HEK293 (cell line): ENCODE measurements around the gene PEX14.

Source experiments
- CTCF ChIA-PET: fragments of 350-600 bp; formaldehyde crosslinking; extraction: SDS; loops from one replicate; lab custom pipeline; 2021; ENCODE audit warnings: antibody characterized with exemption; lab: Yijun Ruan, JAX
- POLR2A ChIA-PET: fragments of 300-600 bp; formaldehyde crosslinking; extraction: SDS; loops from one replicate; lab custom pipeline; 2020; ENCODE audit warnings: antibody characterized with exemption, inconsistent platforms; lab: Yijun Ruan, JAX
- H3K27ac ChIP-seq: fragments of 200-500 bp; sonication (Bioruptor generic); 2 replicates; pipeline ENCODE4 v1.5.1; 2014; ENCODE audit warnings: low read depth, low read length, control low read depth, inconsistent platforms; ENCODE audit errors: extremely low read depth
- H3K36me3 ChIP-seq, 2 experiments: fragments of 200-500 bp in 1 of 2; sonication (Bioruptor generic) in 1 of 2; 1 replicate in 1 of 2; 2 replicates in 1 of 2; pipeline ENCODE4 v1.5.1; 2014 to 2017; ENCODE audit warnings: inconsistent platforms in 2 of 2, low read length in 2 of 2; ENCODE audit not compliant: control insufficient read depth in 2 of 2, insufficient read depth in 1 of 2
- H3K4me1 ChIP-seq: fragments of 200-500 bp; sonication (Bioruptor generic); 2 replicates; pipeline ENCODE4 v1.5.1; 2014; ENCODE audit warnings: mild to moderate bottlenecking, low read length, inconsistent platforms; ENCODE audit not compliant: control insufficient read depth, insufficient read depth
- H3K4me3 ChIP-seq: 2 replicates; pipeline ENCODE4 v1.5.1; 2011; ENCODE audit warnings: low read depth, mild to moderate bottlenecking, control low read depth, low read length, moderate library complexity
- H3K9me3 ChIP-seq: fragments of 200-500 bp; sonication (Bioruptor generic); 2 replicates; pipeline ENCODE4 v1.5.1; 2014; ENCODE audit warnings: low read depth, low read length, inconsistent platforms; ENCODE audit not compliant: control insufficient read depth, insufficient read depth
- BCL6B ChIP-seq: fragments of 450-650 bp; formaldehyde crosslinking; IDR thresholded peaks from 2 replicates; pipeline ENCODE4 v1.5.1; 2017; ENCODE audit warnings: missing biosample characterization, missing genetic modification characterization
- IKZF3 ChIP-seq: fragments of 450-650 bp; IDR thresholded peaks from 2 replicates; pipeline ENCODE4 v1.5.0; 2018; ENCODE audit warnings: missing biosample characterization, mild to moderate bottlenecking, missing genetic modification characterization, moderate library complexity
- OVOL3 ChIP-seq: fragments of 450-650 bp; formaldehyde crosslinking; IDR thresholded peaks from 2 replicates; pipeline ENCODE4 v1.5.1; 2016; ENCODE audit warnings: missing biosample characterization, missing genetic modification characterization
- PRDM1 ChIP-seq: fragments of 450-650 bp; formaldehyde crosslinking; IDR thresholded peaks from 2 replicates; pipeline ENCODE4; 2016; ENCODE audit warnings: missing biosample characterization, missing genetic modification characterization
- PRDM10 ChIP-seq: fragments of 450-650 bp; formaldehyde crosslinking; IDR thresholded peaks from 2 replicates; pipeline ENCODE4 v1.5.1; 2016; ENCODE audit warnings: missing biosample characterization, missing genetic modification characterization
- REPIN1 ChIP-seq: fragments of 450-650 bp; formaldehyde crosslinking; IDR thresholded peaks from 2 replicates; pipeline ENCODE4 v1.5.1; 2017; ENCODE audit warnings: missing biosample characterization, missing genetic modification characterization, low read depth
- ZBTB26 ChIP-seq: fragments of 450-650 bp; formaldehyde crosslinking; optimal IDR thresholded peaks from 2 replicates; pipeline ENCODE3; 2016; ENCODE audit warnings: missing biosample characterization, mild to moderate bottlenecking, missing genetic modification characterization
- ZBTB7A ChIP-seq: fragments of 450-650 bp; formaldehyde crosslinking; IDR thresholded peaks from 2 replicates; pipeline ENCODE4 v1.5.1; 2016; ENCODE audit warnings: low read depth, missing biosample characterization, missing genetic modification characterization
- ZIC2 ChIP-seq: fragments of 450-650 bp; formaldehyde crosslinking; IDR thresholded peaks from 2 replicates; pipeline ENCODE4 v1.5.1; 2016; ENCODE audit warnings: missing biosample characterization, missing genetic modification characterization
- ZNF211 ChIP-seq: fragments of 450-650 bp; formaldehyde crosslinking; IDR thresholded peaks from 2 replicates; pipeline ENCODE4 v1.5.1; 2016; ENCODE audit warnings: low read depth, missing biosample characterization, missing genetic modification characterization
- ZNF266 ChIP-seq: fragments of 450-650 bp; formaldehyde crosslinking; IDR thresholded peaks from 2 replicates; pipeline ENCODE4 v1.5.1; 2016; ENCODE audit warnings: missing biosample characterization, missing genetic modification characterization, low read depth
- ZNF311 ChIP-seq: fragments of 450-650 bp; formaldehyde crosslinking; IDR thresholded peaks from 2 replicates; pipeline ENCODE4 v1.5.1; 2017; ENCODE audit warnings: missing biosample characterization, missing genetic modification characterization, borderline replicate concordance
- ZNF398 ChIP-seq: fragments of 450-650 bp; formaldehyde crosslinking; IDR thresholded peaks from 2 replicates; pipeline ENCODE4 v1.5.1; 2017; ENCODE audit warnings: missing biosample characterization, missing genetic modification characterization
- ZNF404 ChIP-seq: fragments of 450-650 bp; formaldehyde crosslinking; IDR thresholded peaks from 2 replicates; pipeline ENCODE4 v1.5.1; 2017; ENCODE audit warnings: missing biosample characterization, missing genetic modification characterization
- ZNF555 ChIP-seq: fragments of 450-650 bp; formaldehyde crosslinking; conservative IDR thresholded peaks from 2 replicates; pipeline ENCODE4 v1.5.1; 2017; ENCODE audit warnings: missing biosample characterization, mild to moderate bottlenecking, missing genetic modification characterization, inconsistent platforms
- ZNF585B ChIP-seq: fragments of 450-650 bp; formaldehyde crosslinking; IDR thresholded peaks from 2 replicates; pipeline ENCODE4 v1.5.1; 2016; ENCODE audit warnings: missing biosample characterization, missing genetic modification characterization
- ZNF596 ChIP-seq: fragments of 450-650 bp; IDR thresholded peaks from 2 replicates; pipeline ENCODE4 v1.5.0; 2018; ENCODE audit warnings: missing biosample characterization, mild to moderate bottlenecking, missing genetic modification characterization, moderate library complexity
- ZNF610 ChIP-seq: fragments of 450-650 bp; formaldehyde crosslinking; IDR thresholded peaks from 2 replicates; pipeline ENCODE4 v1.5.1; 2016; ENCODE audit warnings: missing biosample characterization, missing genetic modification characterization, borderline replicate concordance
- ZNF664 ChIP-seq: fragments of 450-650 bp; formaldehyde crosslinking; IDR thresholded peaks from 2 replicates; pipeline ENCODE4 v1.5.1; 2016; ENCODE audit warnings: missing biosample characterization, missing genetic modification characterization
- TF ChIP-seq, protein P1 (sequence below): fragments of 450-650 bp; formaldehyde crosslinking; IDR thresholded peaks from 2 replicates; pipeline ENCODE4 v1.5.1; 2016; ENCODE audit warnings: missing biosample characterization, missing genetic modification characterization, borderline replicate concordance
- TF ChIP-seq, protein P2 (sequence below): fragments of 450-650 bp; formaldehyde crosslinking; IDR thresholded peaks from 2 replicates; pipeline ENCODE4 v1.5.1; 2016; ENCODE audit warnings: missing biosample characterization, missing genetic modification characterization

PEX14 gene

GRCh38 chr1:10433790-10434189 lies 41.0 kb upstream of the PEX14 start (continued):
- TF ChIP-seq, protein P1, sequence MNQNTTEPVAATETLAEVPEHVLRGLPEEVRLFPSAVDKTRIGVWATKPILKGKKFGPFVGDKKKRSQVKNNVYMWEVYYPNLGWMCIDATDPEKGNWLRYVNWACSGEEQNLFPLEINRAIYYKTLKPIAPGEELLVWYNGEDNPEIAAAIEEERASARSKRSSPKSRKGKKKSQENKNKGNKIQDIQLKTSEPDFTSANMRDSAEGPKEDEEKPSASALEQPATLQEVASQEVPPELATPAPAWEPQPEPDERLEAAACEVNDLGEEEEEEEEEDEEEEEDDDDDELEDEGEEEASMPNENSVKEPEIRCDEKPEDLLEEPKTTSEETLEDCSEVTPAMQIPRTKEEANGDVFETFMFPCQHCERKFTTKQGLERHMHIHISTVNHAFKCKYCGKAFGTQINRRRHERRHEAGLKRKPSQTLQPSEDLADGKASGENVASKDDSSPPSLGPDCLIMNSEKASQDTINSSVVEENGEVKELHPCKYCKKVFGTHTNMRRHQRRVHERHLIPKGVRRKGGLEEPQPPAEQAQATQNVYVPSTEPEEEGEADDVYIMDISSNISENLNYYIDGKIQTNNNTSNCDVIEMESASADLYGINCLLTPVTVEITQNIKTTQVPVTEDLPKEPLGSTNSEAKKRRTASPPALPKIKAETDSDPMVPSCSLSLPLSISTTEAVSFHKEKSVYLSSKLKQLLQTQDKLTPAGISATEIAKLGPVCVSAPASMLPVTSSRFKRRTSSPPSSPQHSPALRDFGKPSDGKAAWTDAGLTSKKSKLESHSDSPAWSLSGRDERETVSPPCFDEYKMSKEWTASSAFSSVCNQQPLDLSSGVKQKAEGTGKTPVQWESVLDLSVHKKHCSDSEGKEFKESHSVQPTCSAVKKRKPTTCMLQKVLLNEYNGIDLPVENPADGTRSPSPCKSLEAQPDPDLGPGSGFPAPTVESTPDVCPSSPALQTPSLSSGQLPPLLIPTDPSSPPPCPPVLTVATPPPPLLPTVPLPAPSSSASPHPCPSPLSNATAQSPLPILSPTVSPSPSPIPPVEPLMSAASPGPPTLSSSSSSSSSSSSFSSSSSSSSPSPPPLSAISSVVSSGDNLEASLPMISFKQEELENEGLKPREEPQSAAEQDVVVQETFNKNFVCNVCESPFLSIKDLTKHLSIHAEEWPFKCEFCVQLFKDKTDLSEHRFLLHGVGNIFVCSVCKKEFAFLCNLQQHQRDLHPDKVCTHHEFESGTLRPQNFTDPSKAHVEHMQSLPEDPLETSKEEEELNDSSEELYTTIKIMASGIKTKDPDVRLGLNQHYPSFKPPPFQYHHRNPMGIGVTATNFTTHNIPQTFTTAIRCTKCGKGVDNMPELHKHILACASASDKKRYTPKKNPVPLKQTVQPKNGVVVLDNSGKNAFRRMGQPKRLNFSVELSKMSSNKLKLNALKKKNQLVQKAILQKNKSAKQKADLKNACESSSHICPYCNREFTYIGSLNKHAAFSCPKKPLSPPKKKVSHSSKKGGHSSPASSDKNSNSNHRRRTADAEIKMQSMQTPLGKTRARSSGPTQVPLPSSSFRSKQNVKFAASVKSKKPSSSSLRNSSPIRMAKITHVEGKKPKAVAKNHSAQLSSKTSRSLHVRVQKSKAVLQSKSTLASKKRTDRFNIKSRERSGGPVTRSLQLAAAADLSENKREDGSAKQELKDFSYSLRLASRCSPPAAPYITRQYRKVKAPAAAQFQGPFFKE (tag by site-specific recombination) = no peak

DNA sequence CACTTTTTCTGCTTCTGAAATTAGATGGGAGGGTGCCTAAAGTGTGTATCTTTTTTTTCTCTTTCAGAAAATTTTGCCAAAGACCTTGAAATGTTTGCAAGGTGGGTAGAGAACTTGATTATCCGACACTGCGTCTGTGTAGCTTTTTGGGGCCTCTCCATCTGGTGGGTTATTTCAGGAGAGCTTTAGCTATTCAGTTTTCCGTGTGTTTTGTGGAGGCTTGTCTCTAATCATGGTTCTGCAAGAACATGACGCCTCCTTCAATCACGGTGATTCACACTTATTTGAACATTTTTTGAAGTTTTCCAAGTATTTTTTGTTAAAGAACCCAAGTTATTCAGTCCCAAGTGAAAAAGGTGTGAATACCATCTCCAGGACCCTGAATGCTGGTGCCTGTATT lies 40.2 kb upstream of the PEX14 start:
- POLR2A ChIA-PET = no interaction called here
- H3K4me1 ChIP-seq = no peaks in the 10 kb centered on the region
- no peaks in the 10 kb centered on the region for H3K9me3 ChIP-seq
- CTCF ChIA-PET = interaction anchor here (0.7 to 9.3 kb wide), 3 partner anchors 60 to 944 kb away, joined by 3 to 148 read pairs (median 4); no protein-coding TSS in a partner anchor
- TF ChIP-seq IKZF3 (tag by site-specific recombination) = no peak
- TF ChIP-seq, protein P2, sequence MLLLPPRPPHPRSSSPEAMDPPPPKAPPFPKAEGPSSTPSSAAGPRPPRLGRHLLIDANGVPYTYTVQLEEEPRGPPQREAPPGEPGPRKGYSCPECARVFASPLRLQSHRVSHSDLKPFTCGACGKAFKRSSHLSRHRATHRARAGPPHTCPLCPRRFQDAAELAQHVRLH (tag by site-specific recombination) = no peak
- no peak for TF ChIP-seq ZNF311
- TF ChIP-seq BCL6B (tag by site-specific recombination) = no peak
- no peak for TF ChIP-seq ZNF266 (tag by site-specific recombination)
- TF ChIP-seq ZNF555 = no peak
- no peak for TF ChIP-seq ZNF211 (tag by site-specific recombination)
- TF ChIP-seq REPIN1 (tag by site-specific recombination) = no peak
- TF ChIP-seq ZNF398 (tag by site-specific recombination) = no peak
- no peak for TF ChIP-seq ZBTB26
- TF ChIP-seq ZNF596 (tag by site-specific recombination) = no peak
- no peak for TF ChIP-seq ZBTB7A (tag by site-specific recombination)
- TF ChIP-seq ZIC2 (tag by site-specific recombination) = no peak
- no peak for TF ChIP-seq ZNF664 (tag by site-specific recombination)
- TF ChIP-seq ZNF585B (tag by site-specific recombination) = no peak
- TF ChIP-seq OVOL3 (tag by site-specific recombination) = no peak
- TF ChIP-seq ZNF404 (tag by site-specific recombination) = no peak
- TF ChIP-seq PRDM1 (tag by site-specific recombination) = no peak
- no peak for TF ChIP-seq ZNF610 (tag by site-specific recombination)
- TF ChIP-seq PRDM10 (tag by site-specific recombination) = no peak
- H3K4me3 ChIP-seq = no peak overlapping the region
- H3K27ac ChIP-seq = no peak overlapping the region
- H3K36me3 ChIP-seq = peaks cover 0 to 27% of the 10 kb centered on the region in 2 experiments; a peak in 2 of 3 replicates
